Type B pancreatic cell (in vitro differentiated cells): ENCODE measurements around the gene HOXC11. TPM values are rescaled to one million over a fixed set of nuclear protein-coding genes. Genes with fewer than 3 reads are reported as not detected.

Source experiments
- DNase-seq: peaks from one replicate; pipeline ENCODE4 v3.0.0; 2021; ENCODE audit warnings: mixed read lengths; ENCODE audit not compliant: unreplicated experiment; ENCODE audit errors: extremely low spot score
- H3K27ac Mint-ChIP-seq: 2 replicates; pipeline ENCODE4 v1.8.0; 2021; ENCODE audit warnings: mild to moderate bottlenecking, mixed read lengths
- H3K27me3 Mint-ChIP-seq: 2 replicates; pipeline ENCODE4 v1.8.0; 2021; ENCODE audit warnings: mixed read lengths
- H3K36me3 Mint-ChIP-seq: 2 replicates; pipeline ENCODE4 v1.8.0; 2021; ENCODE audit warnings: mixed read lengths
- H3K4me1 Mint-ChIP-seq: one replicate; pipeline ENCODE4 v1.8.0; 2021; ENCODE audit warnings: mixed read lengths; ENCODE audit not compliant: unreplicated experiment
- H3K4me3 Mint-ChIP-seq: 2 replicates; pipeline ENCODE4 v1.8.0; 2021; ENCODE audit warnings: mild to moderate bottlenecking, mixed read lengths
- H3K9me3 Mint-ChIP-seq: 2 replicates; pipeline ENCODE4 v1.8.0; 2021; ENCODE audit warnings: mixed read lengths
- CTCF ChIP-seq: fragments of 200-600 bp; sonication (generic); conservative IDR thresholded peaks from 2 replicates; pipeline ENCODE4 v1.5.0; 2021; ENCODE audit warnings: antibody characterized with exemption, mild to moderate bottlenecking
- total RNA-seq: library from RNA; stranded (reverse); gene quantifications from 2 replicates; pipeline ENCODE4 v1.2.1, GENCODE V29; 2021; ENCODE audit warnings: low replicate concordance

The HOXC11 gene
- total RNA-seq, 1 donor from 2014 or later, result 0.12 TPM

- peak; percentile 79 for TF ChIP-seq CTCF
- Mint-ChIP-seq H3K4me1 (peaks cover 14% of the 10 kb centered on the region), H3K4me3 (peak within 1 kb of the TSS; percentile 81), H3K27me3 (peaks cover 98% of the 10 kb centered on the region), H3K36me3 (no peaks in the 10 kb centered on the region), H3K9me3 (no peaks in the 10 kb centered on the region), H3K27ac (peak within 1 kb of the TSS; percentile 55)
- peak; percentile 91 for DNase-seq
Measured at GRCh38 chr12:53984901-53985691, 12.2 kb downstream of the HOXC11 start, which contains the start of gene HOXC10. TSS of gene HOXC10 (plus strand) at chr12:53985146. CDS start at chr12:53985260, 114 bp downstream.

GRCh38 chr12:53985692-53985993, 12.7 kb downstream of the HOXC11 start:
- no peak for DNase-seq
- no peak for TF ChIP-seq CTCF
- H3K36me3 Mint-ChIP-seq, result no peaks in the 10 kb centered on the region
- H3K4me3 Mint-ChIP-seq, result peak overlapping the region; percentile 81
- peaks cover 98% of the 10 kb centered on the region for H3K27me3 Mint-ChIP-seq
- no peaks in the 10 kb centered on the region for H3K9me3 Mint-ChIP-seq
- H3K27ac Mint-ChIP-seq, result no peak overlapping the region
- H3K4me1 Mint-ChIP-seq, result peaks cover 14% of the 10 kb centered on the region

GRCh38 chr12:53985994-53986685, 13.2 kb downstream of the HOXC11 start:
- H3K4me3 Mint-ChIP-seq, result peak overlapping the region; percentile 65
- no peak for TF ChIP-seq CTCF
- H3K27me3 Mint-ChIP-seq, result peaks cover 98% of the 10 kb centered on the region
- no peaks in the 10 kb centered on the region for H3K9me3 Mint-ChIP-seq
- H3K27ac Mint-ChIP-seq, result no peak overlapping the region
- no peaks in the 10 kb centered on the region for H3K36me3 Mint-ChIP-seq
- no peak for DNase-seq
- peaks cover 14% of the 10 kb centered on the region for H3K4me1 Mint-ChIP-seq

- H3K4me1 Mint-ChIP-seq, result peaks cover 14% of the 10 kb centered on the region
- H3K9me3 Mint-ChIP-seq, result no peaks in the 10 kb centered on the region
- no peak overlapping the region for H3K27ac Mint-ChIP-seq
- no peak for TF ChIP-seq CTCF
- H3K4me3 Mint-ChIP-seq, result no peak overlapping the region
- H3K36me3 Mint-ChIP-seq, result no peaks in the 10 kb centered on the region
- H3K27me3 Mint-ChIP-seq, result peaks cover 98% of the 10 kb centered on the region
- no peak for DNase-seq
Measured at GRCh38 chr12:53986686-53987483, 14.0 kb downstream of the HOXC11 start.

- Mint-ChIP-seq H3K36me3 (no peaks in the 10 kb centered on the region), H3K27ac (no peak overlapping the region), H3K4me3 (no peak overlapping the region), H3K4me1 (peaks cover 14% of the 10 kb centered on the region), H3K9me3 (no peaks in the 10 kb centered on the region), H3K27me3 (peaks cover 98% of the 10 kb centered on the region)
- no peak for TF ChIP-seq CTCF
- no peak for DNase-seq
Measured at GRCh38 chr12:53987787-53988230, 14.9 kb downstream of the HOXC11 start.
